T-cell (primary cell): ENCODE results near the gene A1CF. TPM values are rescaled to one million over a fixed set of nuclear protein-coding genes. Genes with fewer than 3 reads are reported as not detected.

ENCODE experiments used
- ATAC-seq, 4 experiments: fragments of 200-7000 bp in 3 of 4; fragments of 150-1000 bp in 1 of 4; cut with Tn5 transposase; replicated peaks in 1 of 4; 1 replicate in 3 of 4; 2 replicates in 1 of 4; pipeline ENCODE4 v1.10.0; 2021; ENCODE audit warnings: moderate library complexity in 3 of 4, mild to moderate bottlenecking in 2 of 4, moderate number of reproducible peaks in 1 of 4
- CTCF ChIA-PET, 2 donors: fragments of 300-600 bp; sonication (Branson Sonifier 250); formaldehyde crosslinking; loops; one replicate each; lab custom pipeline; 2022; ENCODE audit warnings: antibody characterized with exemption in 2 of 2; lab: Charles Lee
- POLR2A ChIA-PET, 2 donors: fragments of 300-600 bp; sonication (Branson Sonifier 250); formaldehyde crosslinking; loops; one replicate each; lab custom pipeline; 2022; ENCODE audit warnings: antibody characterized with exemption in 2 of 2; lab: Charles Lee
- DNase-seq, 35 experiments: peaks; one replicate each; pipeline versions ENCODE4 v3.0.0 to v3.0.0-alpha.2; 2013 to 2023
- H3K27ac ChIP-seq: one replicate; pipeline ENCODE4 v1.5.1; 2013; ENCODE audit warnings: low read length
- H3K27me3 ChIP-seq, 2 experiments: replicated peaks in 1 of 2; 1 replicate in 1 of 2; 2 replicates in 1 of 2; pipeline versions ENCODE4 v1.6.1 to v1.7.0; 2013; ENCODE audit warnings: low read length in 1 of 2, mixed read lengths in 1 of 2; ENCODE audit not compliant: control insufficient read depth in 2 of 2, insufficient read depth in 2 of 2; ENCODE audit errors: extremely low read depth in 1 of 2
- H3K36me3 ChIP-seq, 2 donors: 1 replicate in 1 of 2; 2 replicates in 1 of 2; pipeline versions ENCODE4 v1.6.1 to v1.7.0; 2013; ENCODE audit warnings: low read length in 1 of 2; ENCODE audit not compliant: control insufficient read depth in 2 of 2, insufficient read depth in 1 of 2; ENCODE audit errors: extremely low read depth in 1 of 2
- H3K4me1 ChIP-seq, 2 experiments: 1 replicate in 1 of 2; 2 replicates in 1 of 2; pipeline versions ENCODE4 v1.6.1 to v1.7.0; 2013; ENCODE audit warnings: low read length in 2 of 2, mixed read lengths in 1 of 2; ENCODE audit not compliant: insufficient read depth in 2 of 2, control insufficient read depth in 1 of 2; ENCODE audit errors: extremely low read depth in 1 of 2
- H3K4me3 ChIP-seq, 2 donors: 1 replicate in 1 of 2; 2 replicates in 1 of 2; pipeline versions ENCODE4 v1.5.1 to v1.7.0; 2013; ENCODE audit warnings: mild to moderate bottlenecking in 2 of 2, low read length in 1 of 2, moderate library complexity in 1 of 2; ENCODE audit not compliant: control insufficient read depth in 1 of 2; ENCODE audit errors: extremely low read depth in 1 of 2
- H3K9me3 ChIP-seq: 2 replicates; pipeline ENCODE4 v1.7.0; 2013
- H3K27ac Mint-ChIP-seq, 2 donors: one replicate each; pipeline ENCODE4 v1.8.0; 2020 to 2021; ENCODE audit warnings: mild to moderate bottlenecking in 2 of 2, mixed read lengths in 2 of 2
- H3K27me3 Mint-ChIP-seq, 2 donors: one replicate each; pipeline ENCODE4 v1.8.0; 2021 to 2022; ENCODE audit warnings: mixed read lengths in 2 of 2
- H3K36me3 Mint-ChIP-seq: one replicate; pipeline ENCODE4 v1.8.0; 2021; ENCODE audit warnings: mixed read lengths
- H3K4me1 Mint-ChIP-seq, 3 donors: one replicate each; pipeline ENCODE4 v1.8.0; 2020 to 2022; ENCODE audit warnings: mixed read lengths in 3 of 3, mild to moderate bottlenecking in 1 of 3
- H3K4me3 Mint-ChIP-seq, 3 donors: one replicate each; pipeline ENCODE4 v1.8.0; 2020 to 2022; ENCODE audit warnings: mild to moderate bottlenecking in 3 of 3, mixed read lengths in 3 of 3, moderate library complexity in 3 of 3
- H3K9me3 Mint-ChIP-seq, 3 donors: one replicate each; pipeline ENCODE4 v1.8.0; 2020 to 2022; ENCODE audit warnings: mixed read lengths in 3 of 3
- WGBS: methylation state at CpG from one replicate; pipeline ENCODE4 v1.1.5; 2013; ENCODE audit warnings: missing lambda C conversion rate; ENCODE audit not compliant: insufficient coverage; 5-methylcytosine and 5-hydroxymethylcytosine counted together
- total RNA-seq, 35 experiments: library from RNA in 6 of 35; stranded (reverse) in 6 of 35; fragments of 120-200 nt in 1 of 35; gene quantifications; one replicate each; pipeline versions ENCODE4 v1.2.1 to v1.2.4 and lab custom pipeline; 2013 to 2026

A1CF gene
- total RNA-seq, 5 donors from 2014 or later (not counting 1 experiment from before 2014, with no cell fraction given): 0.07 to 0.28 (median 0.23) TPM; not detected in 2

- no peaks in the 10 kb centered on the region for H3K4me1 ChIP-seq
- DNase-seq (no peak), ATAC-seq (no peak)
- POLR2A ChIA-PET: no interaction called here
- H3K27ac ChIP-seq: no peak overlapping the region
- H3K27me3 Mint-ChIP-seq: peaks cover 0 to 5% of the 10 kb centered on the region in 2 donors
- H3K36me3 ChIP-seq: no peaks in the 10 kb centered on the region
- H3K27me3 ChIP-seq: no peaks in the 10 kb centered on the region
- H3K4me1 Mint-ChIP-seq: no peaks in the 10 kb centered on the region
- no peak overlapping the region for H3K27ac Mint-ChIP-seq
- H3K4me3 ChIP-seq: no peak overlapping the region
- no peaks in the 10 kb centered on the region for H3K36me3 Mint-ChIP-seq
- no peaks in the 10 kb centered on the region for H3K9me3 ChIP-seq
- CTCF ChIA-PET: interaction anchor here in 1 of 2 donors (0.5 kb wide), 1 partner anchor 178 kb away, joined by 3 read pairs; no protein-coding TSS in a partner anchor
- WGBS: 89% methylated on average over 3 of the region's 5 CpGs
- H3K4me3 Mint-ChIP-seq: no peak overlapping the region
- no peaks in the 10 kb centered on the region for H3K9me3 Mint-ChIP-seq
These were observed 10.7 kb downstream of the A1CF start for GRCh38 chr10:50874723-50875122.

GRCh38 chr10:50866317-50866716 is 19.1 kb downstream of the A1CF start:
- ChIA-PET POLR2A (no interaction called here), CTCF (no interaction called here)
- Histone ChIP-seq H3K36me3 (no peaks in the 10 kb centered on the region), H3K4me3 (no peak overlapping the region), H3K9me3 (no peaks in the 10 kb centered on the region), H3K4me1 (no peaks in the 10 kb centered on the region), H3K27me3 (peaks cover 0 to 10% of the 10 kb centered on the region in 2 experiments), H3K27ac (no peak overlapping the region)
- DNase-seq (no peak), ATAC-seq (no peak)
- Mint-ChIP-seq H3K4me3 (no peak overlapping the region), H3K27me3 (peaks cover 19 to 24% of the 10 kb centered on the region in 2 donors), H3K9me3 (no peaks in the 10 kb centered on the region), H3K36me3 (no peaks in the 10 kb centered on the region), H3K4me1 (no peaks in the 10 kb centered on the region), H3K27ac (no peak overlapping the region)
- 41% methylated on average over 2 of the region's 2 CpGs for WGBS

- ChIA-PET POLR2A (no interaction called here), CTCF (no interaction called here)
- H3K9me3 Mint-ChIP-seq: no peaks in the 10 kb centered on the region
- no peak for ATAC-seq
- H3K9me3 ChIP-seq: no peaks in the 10 kb centered on the region
- WGBS: no CpG with 5 or more reads among the region's 3 CpGs
- no peaks in the 10 kb centered on the region for H3K4me1 Mint-ChIP-seq
- no peaks in the 10 kb centered on the region for H3K4me1 ChIP-seq
- no peak overlapping the region for H3K4me3 ChIP-seq
- peaks cover 13 to 20% of the 10 kb centered on the region in 2 donors for H3K27me3 Mint-ChIP-seq
- no peaks in the 10 kb centered on the region for H3K36me3 Mint-ChIP-seq
- no peaks in the 10 kb centered on the region for H3K36me3 ChIP-seq
- H3K27ac Mint-ChIP-seq: no peak overlapping the region
- H3K27ac ChIP-seq: no peak overlapping the region
- H3K4me3 Mint-ChIP-seq: no peak overlapping the region
- peaks cover 0 to 10% of the 10 kb centered on the region in 2 experiments for H3K27me3 ChIP-seq
- DNase-seq: no peak
These were observed 22.7 kb downstream of the A1CF start for GRCh38 chr10:50862719-50863118.

GRCh38 chr10:50861370-50861769 is 24.1 kb downstream of the A1CF start:
- no peak overlapping the region for H3K27ac Mint-ChIP-seq
- no peak overlapping the region for H3K4me3 Mint-ChIP-seq
- Histone ChIP-seq H3K4me1 (no peaks in the 10 kb centered on the region), H3K4me3 (no peak overlapping the region), H3K27ac (no peak overlapping the region), H3K9me3 (no peaks in the 10 kb centered on the region), H3K36me3 (no peaks in the 10 kb centered on the region), H3K27me3 (peaks cover 0 to 9% of the 10 kb centered on the region in 2 experiments)
- peaks cover 8 to 17% of the 10 kb centered on the region in 2 donors for H3K27me3 Mint-ChIP-seq
- H3K4me1 Mint-ChIP-seq: no peaks in the 10 kb centered on the region
- POLR2A ChIA-PET: no interaction called here
- no peak for DNase-seq
- no peaks in the 10 kb centered on the region for H3K36me3 Mint-ChIP-seq
- no peak for ATAC-seq
- no peaks in the 10 kb centered on the region for H3K9me3 Mint-ChIP-seq
- CTCF ChIA-PET: no interaction called here

- Mint-ChIP-seq H3K9me3 (no peaks in the 10 kb centered on the region), H3K36me3 (no peaks in the 10 kb centered on the region), H3K27ac (no peak overlapping the region), H3K4me3 (no peak overlapping the region), H3K27me3 (peaks cover 11 to 25% of the 10 kb centered on the region in 2 donors), H3K4me1 (no peaks in the 10 kb centered on the region)
- DNase-seq (no peak), ATAC-seq (no peak)
- Histone ChIP-seq H3K9me3 (no peaks in the 10 kb centered on the region), H3K27ac (no peak overlapping the region), H3K4me1 (no peaks in the 10 kb centered on the region), H3K27me3 (no peaks in the 10 kb centered on the region), H3K36me3 (no peaks in the 10 kb centered on the region), H3K4me3 (no peak overlapping the region)
- WGBS: 83% methylated on average over 1 of the region's 5 CpGs
- ChIA-PET POLR2A (no interaction called here), CTCF (no interaction called here)
These were observed 27.8 kb downstream of the A1CF start for GRCh38 chr10:50857579-50857978.

GRCh38 chr10:50855461-50855860 is 30.0 kb downstream of the A1CF start:
- Histone ChIP-seq H3K27me3 (no peaks in the 10 kb centered on the region), H3K36me3 (no peaks in the 10 kb centered on the region), H3K4me1 (no peaks in the 10 kb centered on the region), H3K27ac (no peak overlapping the region), H3K9me3 (no peaks in the 10 kb centered on the region), H3K4me3 (no peak overlapping the region)
- no peaks in the 10 kb centered on the region for H3K4me1 Mint-ChIP-seq
- POLR2A ChIA-PET: no interaction called here
- H3K27me3 Mint-ChIP-seq: peaks cover 16 to 28% of the 10 kb centered on the region in 2 donors
- ATAC-seq (no peak), DNase-seq (no peak)
- H3K9me3 Mint-ChIP-seq: no peaks in the 10 kb centered on the region
- CTCF ChIA-PET: no interaction called here
- H3K4me3 Mint-ChIP-seq: no peak overlapping the region
- WGBS: no CpG with 5 or more reads among the region's 1 CpG
- H3K27ac Mint-ChIP-seq: no peak overlapping the region
- no peaks in the 10 kb centered on the region for H3K36me3 Mint-ChIP-seq

- H3K36me3 ChIP-seq: no peaks in the 10 kb centered on the region
- Mint-ChIP-seq H3K4me1 (no peaks in the 10 kb centered on the region), H3K27me3 (peaks cover 16 to 28% of the 10 kb centered on the region in 2 donors), H3K27ac (no peak overlapping the region), H3K36me3 (no peaks in the 10 kb centered on the region), H3K4me3 (no peak overlapping the region), H3K9me3 (no peaks in the 10 kb centered on the region)
- no peak overlapping the region for H3K4me3 ChIP-seq
- ATAC-seq (no peak), DNase-seq (no peak)
- WGBS: no CpG with 5 or more reads among the region's 2 CpGs
- H3K4me1 ChIP-seq: no peaks in the 10 kb centered on the region
- CTCF ChIA-PET: no interaction called here
- H3K9me3 ChIP-seq: no peaks in the 10 kb centered on the region
- POLR2A ChIA-PET: no interaction called here
- H3K27me3 ChIP-seq: no peaks in the 10 kb centered on the region
- H3K27ac ChIP-seq: no peak overlapping the region
These were observed 30.4 kb downstream of the A1CF start for GRCh38 chr10:50855015-50855414.
